GM19463 (cell line): ENCODE measurements around the gene TBL3.
"Not testable (repeated sequence)": the region's sequence is repeated elsewhere in the genome, so short reads cannot be mapped to it uniquely, and the experiment has no call there.

Experiments used
- ATAC-seq: cut with Tn5 transposase; IDR thresholded peaks from one replicate; pipeline ENCODE4 v1.9.1; 2021; ENCODE audit warnings: mild to moderate bottlenecking, moderate library complexity; ENCODE audit not compliant: unreplicated experiment

The TBL3 gene

GRCh38 chr16:1971796-1972489, at the start of gene TBL3:
TSS of gene TBL3 (plus strand) at chr16:1972053. CDS start at chr16:1972165, 112 bp downstream.
- ATAC-seq = peak; percentile 90

- ATAC-seq = no peak
These were observed 49.5 kb upstream of the TBL3 start for GRCh38 chr16:1922357-1922756.

DNA sequence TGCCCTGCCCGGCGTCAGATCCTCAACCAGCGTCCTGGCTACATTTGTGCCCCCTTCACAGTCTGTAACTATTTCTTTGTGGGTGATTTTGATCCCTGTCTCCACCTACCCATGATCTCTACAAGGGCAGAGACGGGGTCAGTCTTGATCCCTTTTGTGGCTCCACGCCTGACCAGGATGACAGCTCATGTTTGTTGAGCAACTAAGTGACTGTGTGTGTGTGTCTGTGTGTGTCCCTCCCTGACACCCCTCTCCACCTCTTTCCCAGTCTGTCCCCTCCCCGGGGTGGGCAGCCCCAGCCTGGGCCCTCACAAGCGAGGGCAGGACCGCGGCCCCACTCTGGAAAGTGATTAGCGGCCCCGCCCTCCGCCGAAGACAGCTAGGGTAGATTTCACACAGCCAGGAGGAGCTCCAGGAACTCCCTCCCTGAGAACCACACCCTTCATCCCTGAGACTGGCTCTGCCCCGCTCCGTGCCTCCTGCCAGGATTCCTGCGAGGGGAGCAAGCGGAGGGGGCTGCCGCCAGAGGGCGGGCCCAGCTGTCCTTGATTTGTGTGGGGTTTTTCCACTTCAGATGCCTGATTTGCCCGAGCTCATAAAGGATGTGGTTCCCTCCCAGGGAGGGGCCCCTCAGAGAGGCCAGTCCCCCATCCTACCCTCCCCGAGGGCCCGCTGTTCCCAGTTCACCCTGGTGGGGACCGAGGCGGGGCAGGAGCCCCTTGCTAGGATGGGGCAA, 48.4 kb upstream of the TBL3 start:
- no peak for ATAC-seq

GRCh38 chr16:1924095-1924494, 47.8 kb upstream of the TBL3 start:
- ATAC-seq = no peak

GRCh38 chr16:1926271-1926670, 45.6 kb upstream of the TBL3 start:
- no peak for ATAC-seq

- no peak for ATAC-seq
These were observed 42.7 kb upstream of the TBL3 start for GRCh38 chr16:1929105-1929504.

DNA sequence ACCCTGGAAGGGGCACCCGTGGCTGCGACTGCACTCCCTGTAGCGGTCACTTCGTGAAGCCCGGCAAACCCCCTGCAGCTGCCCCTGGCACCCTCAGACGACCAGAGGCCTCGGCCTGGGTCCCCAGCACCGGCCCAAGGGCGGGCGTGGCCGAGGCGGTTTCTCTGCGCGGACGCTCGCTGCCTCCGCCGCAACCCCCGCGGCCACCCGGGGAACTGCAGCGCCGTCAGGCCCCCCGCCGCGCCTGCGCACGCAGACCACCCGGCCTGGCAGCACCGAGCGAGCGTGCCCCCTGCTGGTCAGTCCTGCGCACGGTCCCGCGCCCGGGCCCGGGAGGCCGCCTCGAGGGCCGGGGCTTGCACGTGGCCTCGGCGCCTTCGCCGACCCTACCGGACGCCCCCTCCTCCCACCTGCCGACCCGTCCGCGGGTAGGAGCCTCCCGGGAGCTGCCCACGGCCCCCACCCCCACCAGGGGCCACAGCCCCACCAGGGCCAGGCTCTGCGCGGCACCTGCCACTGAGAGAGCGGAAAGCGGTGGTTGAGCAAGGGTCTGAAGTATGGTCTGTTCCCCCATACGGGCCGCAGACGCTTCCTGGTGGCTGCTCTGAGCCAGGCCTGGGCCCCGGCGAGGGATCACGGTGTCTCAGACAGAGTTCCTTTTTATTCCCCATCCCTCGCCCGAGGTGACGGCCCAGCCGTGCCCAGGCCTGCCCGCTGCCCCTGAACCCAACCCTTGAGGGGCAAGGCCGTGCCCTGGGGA, 42.1 kb upstream of the TBL3 start:
- peak; percentile 88 for ATAC-seq

- ATAC-seq = no peak
These were observed 41.5 kb upstream of the TBL3 start for GRCh38 chr16:1930338-1930720.

DNA sequence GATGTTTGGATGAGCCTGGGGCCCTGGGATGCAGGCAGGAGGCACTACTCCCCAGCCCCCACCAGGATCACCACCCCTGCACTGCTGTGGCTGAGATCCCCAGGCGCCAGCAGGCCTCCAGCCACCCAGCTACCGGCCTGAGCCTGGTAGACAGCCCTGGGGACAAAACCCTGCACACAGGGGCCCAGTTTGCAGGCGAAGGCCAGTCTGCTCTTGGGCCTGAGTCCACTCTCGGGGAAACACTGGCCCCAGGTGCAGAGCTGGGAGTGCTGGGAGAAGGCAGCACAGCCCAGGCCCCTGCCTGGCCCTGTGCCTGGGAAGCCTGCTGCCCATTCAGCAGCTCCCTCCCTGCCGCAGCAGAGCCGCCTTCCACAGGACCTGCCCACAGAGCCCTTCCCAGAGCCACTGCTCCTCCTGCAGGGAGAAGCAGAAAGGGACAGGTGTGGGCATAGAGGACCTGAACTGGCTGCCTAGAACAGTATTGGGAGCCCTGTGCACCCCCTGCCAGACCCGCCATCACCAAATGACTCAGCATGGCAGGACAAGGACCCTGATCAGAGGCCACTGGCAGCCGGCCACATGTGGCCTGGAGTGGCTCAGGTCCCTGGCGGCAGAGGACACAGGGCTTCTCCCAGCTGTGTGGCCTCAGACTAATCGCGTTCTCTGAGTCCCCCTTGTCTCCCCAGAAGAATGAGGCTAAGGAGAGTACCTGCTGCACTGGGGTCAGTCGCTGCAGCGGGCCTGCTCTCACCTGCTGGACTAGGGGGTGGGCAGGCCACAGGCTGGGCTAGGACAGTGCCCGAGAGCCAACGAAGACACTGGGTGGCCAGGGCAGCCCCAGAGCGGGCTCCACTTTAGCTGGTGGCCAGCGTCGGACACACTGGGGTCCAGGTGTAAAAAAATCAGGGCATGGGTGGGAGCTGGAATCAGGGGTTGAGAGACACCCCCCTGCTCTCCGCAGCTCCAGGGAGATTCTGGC, 39.5 kb upstream of the TBL3 start:
- no peak for ATAC-seq

- no peak for ATAC-seq
These were observed 38.7 kb upstream of the TBL3 start for GRCh38 chr16:1933097-1933661.

DNA sequence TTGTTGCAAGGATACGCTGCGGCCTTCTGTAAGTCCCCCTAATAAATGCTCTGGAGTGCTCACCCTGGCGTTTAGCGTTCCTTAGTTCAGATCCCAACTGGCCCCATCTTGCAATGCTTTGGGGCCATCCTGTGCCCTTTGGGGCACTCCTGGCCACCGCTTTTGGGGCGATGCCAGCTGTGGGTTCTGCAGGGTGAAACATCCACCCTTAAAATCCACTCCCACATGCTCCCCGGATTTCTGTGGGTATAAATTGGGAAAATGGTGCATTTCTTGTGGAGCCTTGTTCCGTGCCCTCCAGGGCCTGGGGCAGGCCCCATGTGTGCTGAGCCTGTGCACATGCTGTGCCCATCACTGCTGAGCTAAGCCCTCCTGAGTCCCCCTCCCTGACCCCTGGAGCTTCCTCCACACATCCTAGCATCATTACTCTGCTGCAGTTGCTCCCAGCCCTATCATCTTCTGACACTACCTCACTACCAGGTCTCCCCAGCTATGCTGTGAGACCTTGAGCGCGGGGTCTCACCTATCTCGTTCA, 34.8 kb upstream of the TBL3 start:
- ATAC-seq = no peak

DNA sequence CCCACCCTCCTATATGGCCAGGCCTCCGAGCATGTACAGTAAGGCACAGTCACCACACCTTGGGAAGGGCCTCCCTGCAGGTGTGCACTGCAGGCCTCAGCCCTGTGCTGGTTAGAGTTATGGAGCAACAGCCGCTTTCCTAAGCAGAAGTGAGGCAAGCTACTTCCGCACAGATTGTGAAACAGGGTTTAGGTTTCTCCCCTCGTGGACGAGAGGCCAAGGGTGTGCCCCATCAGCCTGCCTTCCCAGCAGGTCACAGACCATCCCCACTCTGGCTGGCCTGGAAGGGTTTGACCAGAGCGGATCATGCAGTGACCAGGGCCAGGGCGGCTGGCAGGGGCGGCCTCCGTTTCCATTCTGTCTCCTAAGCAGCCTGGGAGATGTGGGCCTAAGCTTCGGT, 33.5 kb upstream of the TBL3 start:
- ATAC-seq = no peak

DNA sequence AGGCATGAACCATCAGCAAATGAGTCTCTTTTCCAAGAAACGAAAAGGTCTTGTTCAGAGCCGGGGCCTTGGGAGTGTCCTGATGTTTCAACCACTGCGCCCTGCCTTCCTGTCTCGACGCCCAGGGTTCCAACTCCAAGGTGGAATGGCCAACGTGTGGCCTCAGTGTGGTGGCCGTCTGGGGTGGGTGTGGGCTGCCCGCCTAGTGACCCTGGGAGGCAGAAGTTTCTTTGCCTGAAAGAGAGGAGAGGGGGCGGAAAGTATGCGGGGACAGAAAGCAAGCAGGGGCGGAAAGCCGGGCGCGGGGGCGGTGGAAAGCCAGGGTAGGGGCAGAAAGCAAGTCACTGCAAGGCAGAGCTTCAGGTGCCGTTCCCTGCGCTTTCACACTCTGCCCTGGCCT, 32.9 kb upstream of the TBL3 start:
- ATAC-seq = no peak

- ATAC-seq = not testable (repeated sequence)
These were observed 32.0 kb upstream of the TBL3 start for GRCh38 chr16:1939833-1940232.

GRCh38 chr16:1940273-1941161, 31.3 kb upstream of the TBL3 start:
- ATAC-seq = no peak

DNA sequence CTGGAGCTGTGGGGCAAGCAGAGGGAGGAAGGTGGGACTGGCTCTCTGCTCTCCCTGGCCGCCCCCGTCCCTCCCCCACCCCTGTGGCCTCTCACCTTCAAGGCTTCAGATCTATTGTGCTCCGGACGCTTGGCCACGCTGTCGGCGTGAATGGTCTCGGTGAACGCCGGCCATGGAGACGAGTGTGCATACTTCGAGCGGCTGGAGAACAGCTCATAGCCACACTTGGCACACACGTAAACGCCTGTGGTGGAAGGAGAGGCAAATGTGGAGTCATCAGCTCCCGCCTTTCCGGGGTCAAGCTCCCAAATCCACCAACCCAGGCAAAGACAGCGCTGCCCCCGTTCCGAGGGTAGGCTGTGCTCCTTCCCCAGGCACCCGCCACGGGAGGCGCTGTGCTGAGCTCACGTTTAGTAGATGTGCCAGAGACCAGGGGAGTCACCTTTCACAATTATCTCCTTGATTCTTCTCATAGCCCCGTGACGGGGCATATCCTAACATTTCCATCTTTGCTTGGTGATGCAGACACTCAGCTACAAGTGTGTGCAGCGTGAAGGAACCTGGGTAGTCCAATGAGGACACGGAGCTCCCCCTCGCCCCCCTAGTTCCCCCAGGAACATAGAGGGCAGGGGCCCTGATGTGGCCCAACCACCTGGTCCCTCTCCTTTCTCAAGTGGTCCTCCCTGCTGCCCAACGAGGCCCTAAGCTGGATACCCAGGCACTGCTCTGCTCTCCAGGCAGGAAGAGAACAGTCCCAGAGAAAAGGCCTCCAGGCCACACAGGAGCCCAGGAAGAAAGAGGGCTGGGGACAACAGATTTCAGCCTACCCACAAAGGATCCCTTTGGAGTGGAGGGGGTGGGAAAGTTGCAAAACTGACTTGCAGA, 30.4 kb upstream of the TBL3 start:
- ATAC-seq = no peak

GRCh38 chr16:1942047-1942809, 29.6 kb upstream of the TBL3 start:
- ATAC-seq = no peak
